Measurements from ENCODE around the gene PTPRE. TPM values are rescaled to one million over a fixed set of nuclear protein-coding genes. Genes with fewer than 3 reads are reported as not detected.

The PTPRE gene
- total and polyA plus RNA-seq, 10 of the 15 experiments (the other 5 are each of a cell fraction or from before 2014, with no cell fraction given) = 2.9 to 7.6 (median 5.8) TPM

DNA sequence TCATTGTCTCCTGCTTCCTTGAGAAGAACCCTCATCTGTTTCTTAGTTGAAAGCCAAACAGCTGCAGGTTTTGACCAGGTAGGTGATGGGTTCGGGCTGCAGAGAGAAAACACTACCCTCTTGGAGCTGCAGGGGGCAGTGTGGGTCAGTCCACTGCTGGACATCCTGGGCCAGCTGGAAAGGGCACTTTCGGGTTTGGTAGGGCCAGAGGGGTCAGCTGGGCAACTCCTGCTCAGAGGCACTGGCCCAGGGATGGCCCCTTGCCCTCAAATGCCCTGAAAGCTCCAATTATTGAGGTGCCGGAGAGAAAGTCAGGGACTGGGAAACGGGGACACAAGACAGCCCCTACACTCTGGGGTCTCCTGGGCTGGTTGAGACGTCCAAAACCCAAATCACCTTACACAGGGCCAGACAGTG, 128.7 kb downstream of the PTPRE start (continued):
- TF ChIP-seq RAD21 (IDR thresholded peaks at IDR 0.05; ENCODE audit: insufficient read depth, low read depth, low read length) (peak; percentile 81), NR2F1 (conservative IDR thresholded peaks at IDR 0.05) (peak; percentile 41; the same call in 1 of the 2 replicates), LARP7 (IDR thresholded peaks at IDR 0.05) (no peak), ZZZ3 (IDR thresholded peaks at IDR 0.05; ENCODE audit: control insufficient read depth, insufficient read length, low read depth) (no peak), SP1 (IDR thresholded peaks at IDR 0.05; ENCODE audit: low read depth, low read length) (no peak), CBX3 (IDR thresholded peaks at IDR 0.05; ENCODE audit: borderline replicate concordance, low read depth) (no peak)
- TF ChIP-seq, protein P1, sequence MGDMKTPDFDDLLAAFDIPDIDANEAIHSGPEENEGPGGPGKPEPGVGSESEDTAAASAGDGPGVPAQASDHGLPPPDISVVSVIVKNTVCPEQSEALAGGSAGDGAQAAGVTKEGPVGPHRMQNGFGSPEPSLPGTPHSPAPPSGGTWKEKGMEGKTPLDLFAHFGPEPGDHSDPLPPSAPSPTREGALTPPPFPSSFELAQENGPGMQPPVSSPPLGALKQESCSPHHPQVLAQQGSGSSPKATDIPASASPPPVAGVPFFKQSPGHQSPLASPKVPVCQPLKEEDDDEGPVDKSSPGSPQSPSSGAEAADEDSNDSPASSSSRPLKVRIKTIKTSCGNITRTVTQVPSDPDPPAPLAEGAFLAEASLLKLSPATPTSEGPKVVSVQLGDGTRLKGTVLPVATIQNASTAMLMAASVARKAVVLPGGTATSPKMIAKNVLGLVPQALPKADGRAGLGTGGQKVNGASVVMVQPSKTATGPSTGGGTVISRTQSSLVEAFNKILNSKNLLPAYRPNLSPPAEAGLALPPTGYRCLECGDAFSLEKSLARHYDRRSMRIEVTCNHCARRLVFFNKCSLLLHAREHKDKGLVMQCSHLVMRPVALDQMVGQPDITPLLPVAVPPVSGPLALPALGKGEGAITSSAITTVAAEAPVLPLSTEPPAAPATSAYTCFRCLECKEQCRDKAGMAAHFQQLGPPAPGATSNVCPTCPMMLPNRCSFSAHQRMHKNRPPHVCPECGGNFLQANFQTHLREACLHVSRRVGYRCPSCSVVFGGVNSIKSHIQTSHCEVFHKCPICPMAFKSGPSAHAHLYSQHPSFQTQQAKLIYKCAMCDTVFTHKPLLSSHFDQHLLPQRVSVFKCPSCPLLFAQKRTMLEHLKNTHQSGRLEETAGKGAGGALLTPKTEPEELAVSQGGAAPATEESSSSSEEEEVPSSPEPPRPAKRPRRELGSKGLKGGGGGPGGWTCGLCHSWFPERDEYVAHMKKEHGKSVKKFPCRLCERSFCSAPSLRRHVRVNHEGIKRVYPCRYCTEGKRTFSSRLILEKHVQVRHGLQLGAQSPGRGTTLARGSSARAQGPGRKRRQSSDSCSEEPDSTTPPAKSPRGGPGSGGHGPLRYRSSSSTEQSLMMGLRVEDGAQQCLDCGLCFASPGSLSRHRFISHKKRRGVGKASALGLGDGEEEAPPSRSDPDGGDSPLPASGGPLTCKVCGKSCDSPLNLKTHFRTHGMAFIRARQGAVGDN (IDR thresholded peaks at IDR 0.05) = no peak
- TF ChIP-seq, protein P2, sequence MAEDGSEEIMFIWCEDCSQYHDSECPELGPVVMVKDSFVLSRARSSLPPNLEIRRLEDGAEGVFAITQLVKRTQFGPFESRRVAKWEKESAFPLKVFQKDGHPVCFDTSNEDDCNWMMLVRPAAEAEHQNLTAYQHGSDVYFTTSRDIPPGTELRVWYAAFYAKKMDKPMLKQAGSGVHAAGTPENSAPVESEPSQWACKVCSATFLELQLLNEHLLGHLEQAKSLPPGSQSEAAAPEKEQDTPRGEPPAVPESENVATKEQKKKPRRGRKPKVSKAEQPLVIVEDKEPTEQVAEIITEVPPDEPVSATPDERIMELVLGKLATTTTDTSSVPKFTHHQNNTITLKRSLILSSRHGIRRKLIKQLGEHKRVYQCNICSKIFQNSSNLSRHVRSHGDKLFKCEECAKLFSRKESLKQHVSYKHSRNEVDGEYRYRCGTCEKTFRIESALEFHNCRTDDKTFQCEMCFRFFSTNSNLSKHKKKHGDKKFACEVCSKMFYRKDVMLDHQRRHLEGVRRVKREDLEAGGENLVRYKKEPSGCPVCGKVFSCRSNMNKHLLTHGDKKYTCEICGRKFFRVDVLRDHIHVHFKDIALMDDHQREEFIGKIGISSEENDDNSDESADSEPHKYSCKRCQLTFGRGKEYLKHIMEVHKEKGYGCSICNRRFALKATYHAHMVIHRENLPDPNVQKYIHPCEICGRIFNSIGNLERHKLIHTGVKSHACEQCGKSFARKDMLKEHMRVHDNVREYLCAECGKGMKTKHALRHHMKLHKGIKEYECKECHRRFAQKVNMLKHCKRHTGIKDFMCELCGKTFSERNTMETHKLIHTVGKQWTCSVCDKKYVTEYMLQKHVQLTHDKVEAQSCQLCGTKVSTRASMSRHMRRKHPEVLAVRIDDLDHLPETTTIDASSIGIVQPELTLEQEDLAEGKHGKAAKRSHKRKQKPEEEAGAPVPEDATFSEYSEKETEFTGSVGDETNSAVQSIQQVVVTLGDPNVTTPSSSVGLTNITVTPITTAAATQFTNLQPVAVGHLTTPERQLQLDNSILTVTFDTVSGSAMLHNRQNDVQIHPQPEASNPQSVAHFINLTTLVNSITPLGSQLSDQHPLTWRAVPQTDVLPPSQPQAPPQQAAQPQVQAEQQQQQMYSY (CRISPR knock-in tag; IDR thresholded peaks at IDR 0.05) = no peak
